BLaER1 treated with 17β-estradiol and CSF1 and Interleukin-3, amounts not matched to agents 10 nM and 100 nM (cell line): ENCODE results near the gene TRAPPC10.

Source experiments
- H3K27ac ChIP-seq, 11 experiments: shearing (Covaris generic); formaldehyde crosslinking; 2 replicates each; pipeline ENCODE4 v1.8.1; 2022
- H3K27me3 ChIP-seq, 11 experiments: shearing (Covaris generic); formaldehyde crosslinking; 2 replicates each; pipeline ENCODE4 v1.8.1; 2022
- H3K36me3 ChIP-seq, 11 experiments: shearing (Covaris generic); formaldehyde crosslinking; 2 replicates each; pipeline ENCODE4 v1.8.1; 2022
- H3K4me1 ChIP-seq, 10 experiments: shearing (Covaris generic); formaldehyde crosslinking; 2 replicates each; pipeline ENCODE4 v1.8.1; 2022
- H3K4me2 ChIP-seq, 11 experiments: shearing (Covaris generic); formaldehyde crosslinking; 2 replicates each; pipeline ENCODE4 v1.8.1; 2022
- H3K4me3 ChIP-seq, 10 experiments: shearing (Covaris generic); formaldehyde crosslinking; 2 replicates each; pipeline ENCODE4 v1.8.1; 2022
- H3K9ac ChIP-seq, 11 experiments: shearing (Covaris generic); formaldehyde crosslinking; 2 replicates each; pipeline ENCODE4 v1.8.1; 2022
- H3K9me3 ChIP-seq, 11 experiments: shearing (Covaris generic); formaldehyde crosslinking; replicated peaks in 1 of 11; 2 replicates each; pipeline ENCODE4 v1.8.1; 2022
- H4K20me1 ChIP-seq, 11 experiments: shearing (Covaris generic); formaldehyde crosslinking; 2 replicates each; pipeline ENCODE4 v1.8.1; 2022
- Cebpa-rat ChIP-seq, 11 experiments: shearing (Covaris generic); IDR thresholded peaks; 2 replicates each; pipeline ENCODE4 v1.8.1; 2022

Gene TRAPPC10

DNA sequence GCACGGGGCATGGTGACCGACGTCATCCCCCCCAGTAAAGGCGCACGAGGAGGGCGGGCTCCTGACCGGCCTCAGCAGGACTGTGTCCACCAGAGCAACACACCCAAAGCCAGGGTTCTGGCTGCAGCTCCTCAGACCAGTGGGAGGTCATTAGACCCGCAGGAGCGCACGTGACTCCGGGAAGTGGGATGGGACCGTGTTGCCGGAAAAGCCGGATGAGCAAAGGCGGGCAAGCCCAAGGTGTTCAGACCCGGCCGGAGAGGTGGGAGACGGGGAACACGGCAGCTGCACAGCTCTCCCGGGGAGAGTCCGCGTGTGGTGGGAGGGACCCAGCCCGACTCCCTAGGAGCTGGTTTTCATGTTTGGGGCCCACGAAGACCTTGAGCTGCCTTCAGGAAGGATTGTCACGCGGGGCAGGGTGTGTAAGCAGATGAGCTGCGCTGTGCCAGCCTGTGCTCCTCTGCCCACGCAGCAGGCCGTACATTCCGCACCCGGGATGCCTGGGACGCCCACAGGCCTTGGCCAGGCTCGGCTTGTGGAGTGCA is 20.6 kb upstream of the TRAPPC10 start:
- no peak overlapping the region for H3K27ac ChIP-seq
- no peak for TF ChIP-seq Cebpa-rat (IDR thresholded peaks at IDR 0.05)
- peaks cover 0 to 11% (median 7%) of the 10 kb centered on the region in 11 experiments; a peak in 11 of 22 replicates for H3K27me3 ChIP-seq
- no peak overlapping the region for H3K9ac ChIP-seq
- peaks cover 0 to 7% (median 0%) of the 10 kb centered on the region in 11 experiments; a peak in 4 of 22 replicates for H4K20me1 ChIP-seq
- no peaks in the 10 kb centered on the region for H3K36me3 ChIP-seq
- no peak overlapping the region for H3K4me3 ChIP-seq
- 0 out of 22 replicates have a peak, but pooled peaks cover 0 to 3% (median 0%) of the 10 kb centered on the region in 11 experiments for H3K9me3 ChIP-seq
- H3K4me1 ChIP-seq: 0 out of 20 replicates have a peak, but pooled peaks cover 0 to 4% (median 0%) of the 10 kb centered on the region in 10 experiments
- no peak overlapping the region for H3K4me2 ChIP-seq

DNA sequence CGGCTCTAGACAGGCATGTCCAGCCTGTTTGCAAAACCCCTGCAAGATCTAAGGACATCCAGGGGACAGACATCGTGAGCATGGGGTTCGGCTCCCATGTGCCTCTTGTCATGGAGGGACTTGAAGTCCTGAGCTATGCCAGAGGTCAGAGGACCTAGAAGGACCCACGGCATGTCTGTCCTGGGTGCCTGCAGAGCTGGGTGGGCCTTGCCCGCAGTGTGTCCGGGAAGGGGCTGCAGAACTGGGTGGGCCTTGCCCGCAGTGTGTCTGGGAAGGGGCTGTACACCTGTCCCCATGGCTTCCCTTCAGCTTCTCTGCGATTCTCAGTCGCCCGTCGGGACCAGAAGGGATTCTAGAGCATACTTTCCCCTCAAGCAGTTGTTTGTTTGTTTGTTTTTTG is 20.0 kb upstream of the TRAPPC10 start:
- peaks cover 0 to 5% (median 1%) of the 10 kb centered on the region in 11 experiments; a peak in 6 of 22 replicates for H3K27me3 ChIP-seq
- no peaks in the 10 kb centered on the region for H3K36me3 ChIP-seq
- no peak overlapping the region for H3K27ac ChIP-seq
- no peak overlapping the region for H3K9ac ChIP-seq
- H4K20me1 ChIP-seq: peaks cover 0 to 4% (median 0%) of the 10 kb centered on the region in 11 experiments; a peak in 4 of 22 replicates
- H3K4me1 ChIP-seq: no peaks in the 10 kb centered on the region
- H3K9me3 ChIP-seq: 0 out of 22 replicates have a peak, but pooled peaks cover 0 to 3% (median 0%) of the 10 kb centered on the region in 11 experiments
- no peak overlapping the region for H3K4me3 ChIP-seq
- TF ChIP-seq Cebpa-rat (IDR thresholded peaks at IDR 0.05): no peak
- H3K4me2 ChIP-seq: no peak overlapping the region

DNA sequence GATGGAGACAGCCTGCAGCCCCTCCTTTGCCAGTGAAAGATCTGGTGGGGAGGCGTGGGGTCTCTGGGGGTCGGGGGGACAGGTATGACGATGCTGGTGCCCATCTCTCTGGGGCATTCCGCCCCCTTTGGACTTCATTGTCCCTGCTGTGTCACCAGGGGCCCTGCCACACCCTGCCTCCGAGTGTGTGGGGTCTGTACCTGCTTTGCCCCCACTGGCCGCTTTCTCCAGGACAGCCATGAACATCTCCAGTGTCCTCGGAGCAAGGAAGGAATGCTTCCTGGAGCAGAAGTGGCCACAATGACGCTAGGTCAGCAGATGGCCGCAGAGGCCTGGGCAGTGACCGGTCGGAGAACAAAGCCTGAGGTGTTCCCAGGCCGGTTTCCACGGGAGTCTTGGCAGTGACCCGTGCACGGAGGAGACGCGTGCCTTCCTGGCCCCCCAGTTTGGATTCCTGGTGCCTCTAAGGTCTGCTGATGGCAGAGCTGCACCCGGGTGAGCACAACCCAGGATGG is 18.6 kb upstream of the TRAPPC10 start:
- Histone ChIP-seq H3K27me3 (no peaks in the 10 kb centered on the region), H3K4me3 (no peak overlapping the region), H4K20me1 (peaks cover 0 to 3% (median 0%) of the 10 kb centered on the region in 11 experiments; a peak in 2 of 22 replicates), H3K4me1 (no peaks in the 10 kb centered on the region), H3K4me2 (no peak overlapping the region), H3K9me3 (peaks cover 0 to 10% (median 6%) of the 10 kb centered on the region in 11 experiments; a peak in 2 of 22 replicates), H3K9ac (no peak overlapping the region), H3K27ac (no peak overlapping the region), H3K36me3 (no peaks in the 10 kb centered on the region)
- TF ChIP-seq Cebpa-rat (IDR thresholded peaks at IDR 0.05): no peak

DNA sequence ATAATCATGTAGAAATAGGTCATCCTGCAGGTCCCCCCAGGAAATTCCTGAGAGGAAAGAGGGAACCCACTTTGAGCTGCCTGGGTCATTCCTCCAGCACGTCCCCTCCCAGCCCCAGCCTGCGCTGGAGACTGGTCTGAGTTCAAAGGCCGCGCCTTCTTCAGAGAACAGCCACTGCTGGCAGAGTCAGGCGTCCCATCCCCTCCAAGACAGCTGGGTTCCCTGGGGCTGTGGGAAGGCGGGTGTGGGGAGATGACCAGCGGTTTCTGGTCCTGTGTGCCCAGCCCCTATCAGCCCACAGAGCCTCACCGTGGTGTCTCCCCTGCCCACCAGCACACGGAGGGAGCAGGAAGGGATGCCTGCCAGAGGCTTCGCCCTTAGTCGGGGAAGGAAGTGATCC is 18.0 kb upstream of the TRAPPC10 start:
- Histone ChIP-seq H3K27me3 (no peaks in the 10 kb centered on the region), H3K27ac (no peak overlapping the region), H3K36me3 (no peaks in the 10 kb centered on the region), H3K4me3 (no peak overlapping the region), H3K4me1 (no peaks in the 10 kb centered on the region), H4K20me1 (no peaks in the 10 kb centered on the region; a peak in 1 of 22 replicates), H3K9ac (no peak overlapping the region), H3K9me3 (peaks cover 0 to 10% (median 6%) of the 10 kb centered on the region in 11 experiments; a peak in 2 of 22 replicates), H3K4me2 (no peak overlapping the region)
- no peak for TF ChIP-seq Cebpa-rat (IDR thresholded peaks at IDR 0.05)

DNA sequence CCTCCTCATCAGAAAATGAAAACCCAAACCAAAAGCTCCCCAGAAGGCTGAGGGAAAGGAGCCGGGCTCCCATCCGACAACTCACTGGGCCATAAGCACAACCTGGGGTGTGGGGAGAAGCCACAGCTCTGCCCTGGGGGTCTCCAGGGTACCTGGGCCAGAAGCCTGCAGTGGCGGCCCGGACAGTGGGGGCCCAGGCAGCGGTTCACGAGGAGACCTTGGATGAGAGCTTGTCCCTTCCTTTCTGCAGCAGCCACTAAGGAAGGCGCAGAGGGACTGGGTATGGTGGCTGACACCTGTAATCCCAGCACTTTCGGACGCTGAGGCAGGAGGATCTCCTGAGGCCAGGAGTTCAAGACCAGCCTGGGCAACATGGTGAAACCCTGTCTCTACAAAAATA is 17.5 kb upstream of the TRAPPC10 start:
- Histone ChIP-seq H3K9ac (no peak overlapping the region), H3K27me3 (no peaks in the 10 kb centered on the region), H3K9me3 (peaks cover 0 to 10% (median 6%) of the 10 kb centered on the region in 11 experiments; a peak in 2 of 22 replicates), H3K4me3 (no peak overlapping the region), H3K27ac (no peak overlapping the region), H3K36me3 (no peaks in the 10 kb centered on the region), H3K4me2 (no peak overlapping the region), H3K4me1 (no peaks in the 10 kb centered on the region), H4K20me1 (no peaks in the 10 kb centered on the region)
- TF ChIP-seq Cebpa-rat (IDR thresholded peaks at IDR 0.05): no peak

DNA sequence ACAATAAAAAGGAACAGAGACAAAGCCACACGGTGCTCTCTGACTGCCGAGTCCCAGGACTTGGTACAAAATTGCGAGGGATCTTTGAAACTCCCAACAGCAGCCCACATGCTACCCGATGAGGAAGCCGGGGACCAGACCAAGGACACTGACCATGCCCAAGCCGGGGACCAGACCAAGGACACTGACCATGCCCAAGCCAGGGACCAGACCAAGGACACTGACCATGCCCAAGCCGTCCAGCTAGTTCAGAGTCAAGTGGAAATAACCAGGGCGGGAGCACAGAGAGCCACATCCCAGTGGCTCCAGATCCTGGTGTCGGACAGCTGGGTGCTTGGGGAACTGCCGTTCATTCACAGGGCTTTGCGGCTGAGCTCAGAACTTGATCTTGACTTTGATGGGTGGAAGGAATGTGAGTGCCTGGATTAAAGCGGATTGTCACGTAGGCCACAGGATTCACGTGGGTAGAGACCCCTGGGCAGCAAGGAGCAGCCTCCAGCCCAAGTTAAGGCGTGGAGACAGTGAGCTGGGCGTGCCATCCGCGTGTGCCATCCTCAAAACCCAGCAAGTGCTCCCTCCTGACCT is 16.5 kb upstream of the TRAPPC10 start:
- no peak overlapping the region for H3K4me3 ChIP-seq
- H3K27me3 ChIP-seq: no peaks in the 10 kb centered on the region
- no peaks in the 10 kb centered on the region for H3K36me3 ChIP-seq
- peaks cover 0 to 6% (median 0%) of the 10 kb centered on the region in 10 experiments; a peak in 5 of 20 replicates for H3K4me1 ChIP-seq
- no peak overlapping the region for H3K4me2 ChIP-seq
- TF ChIP-seq Cebpa-rat (IDR thresholded peaks at IDR 0.05): no peak
- no peak overlapping the region for H3K9ac ChIP-seq
- no peaks in the 10 kb centered on the region for H4K20me1 ChIP-seq
- H3K9me3 ChIP-seq: peaks cover 0 to 10% (median 6%) of the 10 kb centered on the region in 11 experiments; a peak in 2 of 22 replicates
- H3K27ac ChIP-seq: no peak overlapping the region

DNA sequence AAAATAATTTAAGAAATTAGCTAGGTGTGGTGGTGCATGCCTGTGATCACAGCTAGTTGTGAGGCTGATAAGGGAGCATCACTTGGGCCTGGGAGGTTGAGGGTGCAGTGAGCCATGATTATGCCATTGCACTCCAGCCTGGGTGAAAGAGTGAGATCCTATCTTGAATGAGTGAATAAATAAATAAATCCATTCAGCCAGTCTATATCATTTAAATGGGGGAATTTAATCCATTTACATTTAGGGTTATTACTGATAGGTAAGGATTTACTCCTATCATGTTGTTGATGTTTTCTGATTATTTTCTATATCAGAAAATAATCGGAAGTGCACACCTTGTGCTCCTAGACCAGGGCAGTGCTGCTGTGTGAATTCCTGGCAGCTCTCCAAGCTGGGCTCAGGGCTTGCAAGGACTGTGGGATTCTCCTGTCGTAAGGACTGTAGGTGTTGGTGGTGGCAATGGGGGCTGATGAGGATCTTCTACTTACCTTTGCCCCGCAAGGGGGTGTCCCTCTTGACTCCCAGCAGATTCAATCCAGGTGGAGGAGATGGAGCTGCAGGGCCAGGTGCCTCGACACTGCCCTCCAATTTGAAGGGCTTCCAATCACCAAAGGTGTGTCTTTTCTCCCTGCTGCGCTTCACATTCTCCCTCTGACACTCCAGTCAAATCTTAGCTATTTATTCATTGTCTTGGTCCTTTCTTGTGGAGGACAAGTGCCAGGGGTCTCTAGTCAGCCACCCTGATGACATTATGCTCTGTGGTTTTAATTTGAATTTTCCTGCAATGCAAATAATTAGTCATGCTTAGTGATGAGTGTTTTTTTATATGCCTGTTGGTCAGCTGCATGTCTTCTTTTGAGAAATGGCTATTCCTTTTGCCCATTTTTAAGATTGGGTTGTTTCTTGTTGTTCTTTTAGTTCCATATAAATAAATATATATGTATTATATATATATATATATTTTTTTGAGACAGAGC is 14.1 kb upstream of the TRAPPC10 start:
- H3K36me3 ChIP-seq: no peaks in the 10 kb centered on the region
- H3K4me3 ChIP-seq: no peak overlapping the region
- H3K27ac ChIP-seq: no peak overlapping the region
- H3K9me3 ChIP-seq: peaks cover 0 to 10% (median 6%) of the 10 kb centered on the region in 11 experiments; a peak in 2 of 22 replicates
- no peak overlapping the region for H3K4me2 ChIP-seq
- H4K20me1 ChIP-seq: no peaks in the 10 kb centered on the region
- H3K4me1 ChIP-seq: peaks cover 0 to 8% (median 0%) of the 10 kb centered on the region in 10 experiments; a peak in 5 of 20 replicates
- no peaks in the 10 kb centered on the region for H3K27me3 ChIP-seq
- TF ChIP-seq Cebpa-rat (IDR thresholded peaks at IDR 0.05): no peak
- H3K9ac ChIP-seq: no peak overlapping the region

DNA sequence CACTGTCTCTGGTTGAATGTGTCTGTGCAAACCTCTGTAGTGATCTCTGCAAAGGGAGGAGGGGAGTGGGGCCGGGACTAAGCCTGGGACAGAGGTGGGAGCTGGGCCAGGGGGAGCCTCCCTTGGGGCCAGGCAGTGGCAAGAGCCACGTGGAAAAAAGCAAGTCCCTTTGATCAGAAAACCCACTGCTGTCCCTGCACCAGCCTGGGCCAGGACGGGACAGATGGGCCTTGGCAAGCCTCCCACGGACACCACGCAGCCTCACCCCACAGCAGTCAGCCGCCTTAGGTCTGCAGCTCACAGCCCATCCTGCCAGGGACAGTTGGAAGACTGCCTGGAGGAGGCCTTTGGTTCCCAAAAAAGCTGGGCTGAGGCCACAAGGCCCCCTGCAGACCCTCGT is 11.7 kb upstream of the TRAPPC10 start:
- Histone ChIP-seq H3K36me3 (no peaks in the 10 kb centered on the region), H3K27me3 (no peaks in the 10 kb centered on the region), H3K4me2 (peak overlapping the region in 2 of 11 experiments; percentile 16 to 28; a peak in 2 of 22 replicates), H3K9ac (0 out of 22 replicates have a peak overlapping the region, but pooled peaks of 2 of the 11 experiments have one; percentile 3 to 24), H3K4me1 (peaks cover 0 to 8% (median 0%) of the 10 kb centered on the region in 10 experiments; a peak in 5 of 20 replicates), H4K20me1 (no peaks in the 10 kb centered on the region; a peak in 1 of 22 replicates), H3K27ac (no peak overlapping the region), H3K9me3 (peaks cover 0 to 10% (median 6%) of the 10 kb centered on the region in 11 experiments; a peak in 2 of 22 replicates), H3K4me3 (no peak overlapping the region)
- no peak for TF ChIP-seq Cebpa-rat (IDR thresholded peaks at IDR 0.05)
